GM12864 (cell line): Measurements from ENCODE around the gene CSNK1E.

Experiments used
- DNase-seq: peaks from one replicate; pipeline ENCODE4 v3.0.0-alpha.2; 2011; ENCODE audit warnings: low read depth
- H3K4me3 ChIP-seq: 2 replicates; pipeline ENCODE4 v1.5.1; 2011; ENCODE audit warnings: mild to moderate bottlenecking, low read depth, low read length, control low read depth
- CTCF ChIP-seq: IDR thresholded peaks from 2 replicates; pipeline ENCODE4 v1.5.1; 2011; ENCODE audit warnings: low read depth, mild to moderate bottlenecking, moderate library complexity, low read length, control low read depth, inconsistent platforms; ENCODE audit errors: missing control alignments

The CSNK1E gene

GRCh38 chr22:38314933-38315822, 2.1 kb downstream of the CSNK1E start:
- DNase-seq, result no peak
- peak overlapping the region; percentile 74 for H3K4me3 ChIP-seq
- TF ChIP-seq CTCF, result no peak

GRCh38 chr22:38314051-38314932, 2.9 kb downstream of the CSNK1E start:
- peak overlapping the region; percentile 74 for H3K4me3 ChIP-seq
- no peak for TF ChIP-seq CTCF
- DNase-seq, result no peak

GRCh38 chr22:38313384-38313955, 3.8 kb downstream of the CSNK1E start:
- no peak for TF ChIP-seq CTCF
- no peak for DNase-seq
- peak overlapping the region; percentile 74 for H3K4me3 ChIP-seq

- DNase-seq, result no peak
- H3K4me3 ChIP-seq, result no peak overlapping the region
- TF ChIP-seq CTCF, result no peak
Measured at GRCh38 chr22:38312261-38312800, 4.9 kb downstream of the CSNK1E start.

- no peak overlapping the region for H3K4me3 ChIP-seq
- TF ChIP-seq CTCF, result no peak
- DNase-seq, result no peak
Measured at GRCh38 chr22:38311323-38311620, 6.0 kb downstream of the CSNK1E start.

GRCh38 chr22:38310518-38311322, 6.5 kb downstream of the CSNK1E start:
- DNase-seq, result no peak
- no peak for TF ChIP-seq CTCF
- no peak overlapping the region for H3K4me3 ChIP-seq
